HG03558 (cell line): ENCODE data around the gene LCE3B.

ENCODE experiments used
- ATAC-seq: cut with Tn5 transposase; IDR thresholded peaks from one replicate; pipeline ENCODE4 v1.9.1; 2021; ENCODE audit warnings: moderate number of reproducible peaks; ENCODE audit not compliant: unreplicated experiment; ENCODE audit errors: extremely low read depth

Gene LCE3B

GRCh38 chr1:152656459-152656858 lies 42.8 kb downstream of the LCE3B start:
- no peak for ATAC-seq

DNA sequence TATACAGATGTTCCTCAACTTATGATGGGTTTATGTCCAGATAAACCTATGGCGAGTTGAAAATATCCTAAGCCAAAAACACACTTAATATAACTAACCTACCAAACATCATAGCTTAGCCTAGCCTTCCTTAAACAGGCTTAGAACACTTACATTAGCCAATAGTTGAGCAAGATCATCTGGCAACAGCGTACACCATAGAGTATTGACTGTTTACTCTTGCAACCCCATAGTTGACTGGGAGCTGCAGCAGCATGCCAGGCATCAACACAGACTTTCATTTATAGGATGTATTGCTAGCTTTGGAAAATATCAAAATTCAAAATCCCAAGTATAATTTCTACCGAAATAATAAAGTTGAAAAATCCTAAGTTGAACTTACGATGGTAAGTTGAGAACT lies 44.1 kb downstream of the LCE3B start:
- ATAC-seq, result no peak

- no peak for ATAC-seq
These were observed 45.0 kb downstream of the LCE3B start for GRCh38 chr1:152658649-152659048.

DNA sequence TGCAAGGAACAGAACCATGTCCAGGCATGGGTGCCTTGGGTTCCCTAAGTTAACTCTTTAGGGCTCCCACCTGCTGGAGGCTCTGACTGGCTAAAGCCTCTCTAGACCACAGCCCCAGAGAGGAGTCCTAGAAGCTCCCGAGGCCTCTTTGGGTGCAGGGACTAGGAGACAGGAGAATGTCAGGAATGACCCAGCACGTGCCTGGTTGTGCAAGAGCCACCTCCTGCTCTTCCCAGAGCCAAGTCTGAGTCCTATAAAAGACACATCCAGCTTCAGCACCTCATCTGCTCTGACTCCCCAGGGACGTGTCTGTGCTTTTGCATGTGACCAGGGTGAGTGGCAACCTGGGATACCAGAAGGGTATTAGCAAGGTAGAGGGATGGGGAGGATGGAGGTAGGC lies 49.5 kb downstream of the LCE3B start, which contains the start of gene LCE2D:
Gene LCE2D, plus strand, starts transcription at position 283 of the 400 bp plus-strand sequence. CDS start 726 bp downstream, outside the sequence.
- ATAC-seq, result no peak
